Measurements from ENCODE around the gene ZC3H13. TPM values are rescaled to one million over a fixed set of nuclear protein-coding genes. Genes with fewer than 3 reads are reported as not detected.

Gene ZC3H13
- total and polyA plus RNA-seq, 9 donors, result 15.1 to 64.1 (median 41.9) TPM

DNA sequence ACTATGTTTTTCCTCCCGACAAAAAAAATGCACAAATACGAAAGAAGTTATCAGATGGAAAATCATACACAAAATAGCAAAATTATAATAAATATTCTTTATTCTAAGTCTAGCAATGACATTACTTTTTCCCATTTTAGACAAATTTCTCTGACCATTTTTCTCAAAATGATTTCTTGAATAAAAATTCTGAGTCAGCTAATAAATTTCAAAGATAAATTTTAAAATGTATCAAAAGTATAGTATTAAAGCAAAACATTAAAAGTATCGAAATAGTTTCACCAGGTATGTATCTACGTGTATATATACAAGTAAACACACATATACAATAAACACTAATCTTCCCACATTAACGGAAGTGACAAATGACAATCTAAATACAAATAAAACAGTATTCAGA is 8.9 kb downstream of the ZC3H13 start:
- TF ChIP-seq CTCF (IDR thresholded peaks at IDR 0.05), result no peak
- no peak for TF ChIP-seq POLR2A (IDR thresholded peaks at IDR 0.05)
- TF ChIP-seq EP300 (IDR thresholded peaks at IDR 0.05), result no peak
- WGBS, 3 donors, result 94 to 95% (median 95%) methylated on average over 5 of the region's 5 CpGs
- no peak for DNase-seq

GRCh38 chr13:46041419-46041839 is 11.1 kb downstream of the ZC3H13 start:
- TF ChIP-seq POLR2A (IDR thresholded peaks at IDR 0.05) (no peak), CTCF (IDR thresholded peaks at IDR 0.05) (no peak)
- no peaks in the 10 kb centered on the region for H3K27me3 ChIP-seq
- intact Hi-C loops (cut with DNase I), result no loop called here
- no peaks in the 10 kb centered on the region for H3K4me1 ChIP-seq (ENCODE audit: insufficient read depth)
- DNase-seq, result no peak
- no peak overlapping the region for H3K4me3 ChIP-seq
- 94 to 97% (median 96%) methylated on average over 4 of the region's 4 CpGs for WGBS, 3 donors
- H3K36me3 ChIP-seq, result no peaks in the 10 kb centered on the region
- no peak overlapping the region for H3K27ac ChIP-seq
- no peaks in the 10 kb centered on the region for H3K9me3 ChIP-seq

More for the DNA sequence above, 8.9 kb downstream of the ZC3H13 start:
- Histone ChIP-seq H3K4me1 (ENCODE audit: insufficient read depth) (no peaks in the 10 kb centered on the region), H3K27ac (no peak overlapping the region), H3K4me3 (no peak overlapping the region), H3K9me3 (no peaks in the 10 kb centered on the region), H3K27me3 (no peaks in the 10 kb centered on the region), H3K36me3 (no peaks in the 10 kb centered on the region)
- intact Hi-C loops (cut with DNase I), result no loop called here

DNA sequence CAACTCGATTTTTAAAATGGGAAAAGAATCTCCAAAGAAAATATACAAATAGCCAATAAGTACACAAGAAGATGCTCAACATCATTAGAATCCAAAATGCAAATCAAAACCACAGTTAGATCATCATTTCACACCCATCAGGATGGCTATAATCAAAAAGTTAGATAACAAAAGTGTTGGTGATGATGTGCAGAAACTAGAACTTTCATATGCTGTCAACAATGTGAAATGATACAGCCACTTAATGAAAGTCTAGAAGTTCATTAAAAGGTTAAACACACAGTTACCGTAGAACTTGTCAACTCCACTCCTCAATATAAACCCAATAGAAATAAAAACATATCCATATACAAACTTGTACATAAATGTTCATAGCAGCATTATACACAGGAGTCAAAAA is 11.8 kb downstream of the ZC3H13 start:
- DNase-seq, result no peak
- H3K27me3 ChIP-seq, result no peaks in the 10 kb centered on the region
- H3K9me3 ChIP-seq, result no peaks in the 10 kb centered on the region
- no peaks in the 10 kb centered on the region for H3K4me1 ChIP-seq (ENCODE audit: insufficient read depth)
- no peak overlapping the region for H3K4me3 ChIP-seq
- H3K36me3 ChIP-seq, result no peaks in the 10 kb centered on the region
- TF ChIP-seq POLR2A (IDR thresholded peaks at IDR 0.05) (no peak), EP300 (IDR thresholded peaks at IDR 0.05) (no peak), CTCF (IDR thresholded peaks at IDR 0.05) (no peak)
- 85 to 88% (median 86%) methylated on average over 2 of the region's 2 CpGs for WGBS, 3 donors
- intact Hi-C loops (cut with DNase I), result no loop called here
- H3K27ac ChIP-seq, result no peak overlapping the region

DNA sequence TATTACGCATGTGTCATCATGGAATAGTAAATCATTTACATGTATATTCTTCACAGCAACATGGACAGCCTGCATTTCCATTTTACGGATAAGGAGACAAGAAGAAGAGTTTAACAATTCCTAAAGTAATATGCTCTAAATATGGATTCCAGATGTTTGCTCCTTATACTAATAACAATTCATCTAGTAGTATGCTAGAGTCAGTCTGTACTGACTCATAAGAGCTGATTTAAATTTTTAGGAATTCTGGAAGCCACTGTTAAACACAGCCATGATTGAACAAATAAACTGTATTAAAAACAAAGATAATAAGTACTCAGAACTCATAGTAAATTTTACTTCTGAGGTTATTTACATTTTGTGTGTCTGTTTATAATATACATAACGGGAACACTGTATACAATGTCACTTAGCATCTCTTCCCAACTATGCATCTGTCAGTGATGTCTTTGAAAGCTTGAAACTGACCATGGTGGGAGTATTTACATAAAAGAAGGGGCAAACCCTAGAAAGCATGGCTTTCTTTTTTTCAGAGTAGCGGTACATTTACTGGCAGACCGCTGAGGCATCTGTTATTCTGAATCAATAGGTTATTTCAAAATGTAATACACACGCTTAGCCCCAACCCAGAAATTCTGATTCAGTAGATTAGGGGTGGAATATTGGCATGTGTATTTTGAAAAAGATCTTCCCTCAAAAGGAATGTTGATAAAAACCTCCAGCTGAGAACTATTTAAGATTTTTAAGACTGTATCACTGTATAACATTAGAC is 12.9 kb downstream of the ZC3H13 start:
- WGBS, 3 donors, result 89 to 93% (median 91%) methylated on average over 6 of the region's 6 CpGs
- H3K36me3 ChIP-seq, result no peaks in the 10 kb centered on the region
- no peaks in the 10 kb centered on the region for H3K9me3 ChIP-seq
- no peaks in the 10 kb centered on the region for H3K27me3 ChIP-seq
- no peaks in the 10 kb centered on the region for H3K4me1 ChIP-seq (ENCODE audit: insufficient read depth)
- intact Hi-C loops (cut with DNase I), result no loop called here
- no peak overlapping the region for H3K4me3 ChIP-seq
- no peak overlapping the region for H3K27ac ChIP-seq
- DNase-seq, result no peak
- no peak for TF ChIP-seq CTCF (IDR thresholded peaks at IDR 0.05)
- no peak for TF ChIP-seq EP300 (IDR thresholded peaks at IDR 0.05)
- TF ChIP-seq POLR2A (IDR thresholded peaks at IDR 0.05), result no peak
